SK-N-SH (cell line): ENCODE measurements around the gene PTBP1. TPM values are rescaled to one million over a fixed set of nuclear protein-coding genes. Genes with fewer than 3 reads are reported as not detected.

Experiments used
- CTCF ChIA-PET: fragments of 300-600, 350-600 bp; formaldehyde crosslinking; extraction: SDS; loops from one replicate; lab custom pipeline; 2021; lab: Yijun Ruan, JAX
- POLR2A ChIA-PET: fragments of 350-600 bp; sonication (Branson Sonifier 250); formaldehyde crosslinking; extraction: SDS; loops from one replicate; lab custom pipeline; 2020; ENCODE audit warnings: antibody characterized with exemption, inconsistent platforms; lab: Yijun Ruan, JAX
- DNase-seq: peaks from one replicate; pipeline ENCODE4 v3.0.0; 2012
- H2AFZ ChIP-seq: fragments of 200-600 bp; sonication (generic); 2 replicates; pipeline ENCODE4 v1.8.1; 2016; ENCODE audit warnings: antibody characterized with exemption, mild to moderate bottlenecking, low read depth
- H3F3A ChIP-seq: fragments of 200-600 bp; sonication (generic); replicated peaks from 2 replicates; pipeline ENCODE3; 2016; ENCODE audit warnings: antibody characterized with exemption, mild to moderate bottlenecking; ENCODE audit not compliant: insufficient read depth
- H3K27ac ChIP-seq, 2 experiments: fragments of 200-500 bp in 1 of 2; fragments of 200-600 bp in 1 of 2; sonication (Bioruptor generic) in 1 of 2; sonication (generic), shearing (Covaris generic) in 1 of 2; 2 replicates each; pipeline versions ENCODE4 v1.5.1 to v1.6.1; 2014 to 2016; ENCODE audit warnings: low read depth in 2 of 2, inconsistent platforms in 1 of 2, low read length in 1 of 2, mild to moderate bottlenecking in 1 of 2, mixed read lengths in 1 of 2
- H3K27me3 ChIP-seq: fragments of 200-600 bp; sonication (generic), shearing (Covaris generic); 2 replicates; pipeline ENCODE4 v1.6.1; 2016; ENCODE audit warnings: mixed run types; ENCODE audit not compliant: insufficient read depth
- H3K36me3 ChIP-seq, 2 experiments: fragments of 200-500 bp in 1 of 2; fragments of 200-600 bp in 1 of 2; sonication (Bioruptor generic) in 1 of 2; sonication (generic) in 1 of 2; replicated peaks in 1 of 2; 2 replicates each; pipeline versions ENCODE3 to v1.5.1; 2014 to 2016; ENCODE audit warnings: low read length in 1 of 2, mild to moderate bottlenecking in 1 of 2; ENCODE audit not compliant: insufficient read depth in 2 of 2, control insufficient read depth in 1 of 2
- H3K4me1 ChIP-seq, 2 experiments: fragments of 200-500 bp in 1 of 2; fragments of 200-600 bp in 1 of 2; sonication (Bioruptor generic) in 1 of 2; sonication (generic), shearing (Covaris generic) in 1 of 2; 2 replicates each; pipeline versions ENCODE4 v1.5.1 to v1.6.1; 2014 to 2016; ENCODE audit warnings: low read depth in 1 of 2, low read length in 1 of 2, mixed run types in 1 of 2; ENCODE audit not compliant: insufficient read depth in 2 of 2, control insufficient read depth in 1 of 2
- H3K4me2 ChIP-seq: fragments of 200-600 bp; sonication (generic), shearing (Covaris generic); 2 replicates; pipeline ENCODE4 v1.6.1; 2017; ENCODE audit warnings: mixed run types
- H3K4me3 ChIP-seq, 2 experiments: fragments of 200-500 bp in 1 of 2; fragments of 200-600 bp in 1 of 2; sonication (Bioruptor generic) in 1 of 2; sonication (generic), shearing (Covaris generic) in 1 of 2; 2 replicates each; pipeline versions ENCODE4 v1.5.1 to v1.8.1; 2014 to 2016; ENCODE audit warnings: low read depth in 2 of 2, inconsistent platforms in 1 of 2, low read length in 1 of 2, mild to moderate bottlenecking in 1 of 2, mixed read lengths in 1 of 2, moderate library complexity in 1 of 2
- H3K79me2 ChIP-seq: fragments of 200-600 bp; sonication (generic); 2 replicates; pipeline ENCODE4 v1.8.1; 2017; ENCODE audit warnings: mild to moderate bottlenecking; ENCODE audit not compliant: insufficient read depth
- H3K9ac ChIP-seq: fragments of 200-600 bp; sonication (generic); 2 replicates; pipeline ENCODE4 v1.6.1; 2017; ENCODE audit warnings: mixed run types
- H3K9me2 ChIP-seq: fragments of 200-600 bp; sonication (generic); 2 replicates; pipeline ENCODE4 v1.6.1; 2017; ENCODE audit warnings: mixed run types
- H3K9me3 ChIP-seq: fragments of 200-600 bp; sonication (generic); 2 replicates; pipeline ENCODE4 v1.6.1; 2017; ENCODE audit warnings: mixed run types, mild to moderate bottlenecking, moderate library complexity
- H4K20me1 ChIP-seq: fragments of 200-600 bp; sonication (generic); 2 replicates; pipeline ENCODE4 v1.6.1; 2017; ENCODE audit warnings: mild to moderate bottlenecking, mixed run types; ENCODE audit not compliant: insufficient read depth
- CHD2 ChIP-seq: fragments of 150-350 bp; IDR thresholded peaks from 2 replicates; pipeline ENCODE4 v1.6.1; 2018; ENCODE audit warnings: low read length; ENCODE audit not compliant: partially characterized antibody
- FOXJ3 ChIP-seq: sonication (generic); formaldehyde crosslinking; IDR thresholded peaks from 2 replicates; pipeline ENCODE4 v1.5.1; 2020; ENCODE audit warnings: mild to moderate bottlenecking, missing genetic modification reagents
- FOXM1 ChIP-seq: IDR thresholded peaks from 2 replicates; pipeline ENCODE4 v1.4.0; 2012; ENCODE audit warnings: low read depth, mild to moderate bottlenecking
- GABPA ChIP-seq: IDR thresholded peaks from 2 replicates; pipeline ENCODE4 v1.4.0; 2012; ENCODE audit warnings: low read depth, mild to moderate bottlenecking
- GATA2 ChIP-seq: sonication (generic); formaldehyde crosslinking; IDR thresholded peaks from 2 replicates; pipeline ENCODE4 v1.5.0; 2020; ENCODE audit warnings: mild to moderate bottlenecking, missing genetic modification reagents
- IRF3 ChIP-seq: fragments of 150-350 bp; IDR thresholded peaks from 2 replicates; pipeline ENCODE4 v1.6.1; 2016; ENCODE audit warnings: mild to moderate bottlenecking, low read depth, low read length
- JUND ChIP-seq: IDR thresholded peaks from 2 replicates; pipeline ENCODE4 v1.4.0; 2012
- MAX ChIP-seq: IDR thresholded peaks from 2 replicates; pipeline ENCODE4 v1.4.0; 2012; ENCODE audit warnings: low read depth
- REST ChIP-seq: IDR thresholded peaks from 2 replicates; pipeline ENCODE4 v1.6.1; 2012; ENCODE audit warnings: mild to moderate bottlenecking, low read depth, low read length, moderate library complexity
- RXRA ChIP-seq: IDR thresholded peaks from 2 replicates; pipeline ENCODE4 v1.4.0; 2012; ENCODE audit warnings: low read depth, mild to moderate bottlenecking, borderline replicate concordance
- SIN3A ChIP-seq: IDR thresholded peaks from 2 replicates; pipeline ENCODE4 v1.6.1; 2012; ENCODE audit warnings: low read depth, mild to moderate bottlenecking, low read length, moderate library complexity, borderline replicate concordance
- TAF1 ChIP-seq: IDR thresholded peaks from 2 replicates; pipeline ENCODE4 v1.6.1; 2012; ENCODE audit warnings: low read depth, mild to moderate bottlenecking, low read length, moderate library complexity, borderline replicate concordance
- TCF12 ChIP-seq: IDR thresholded peaks from 2 replicates; pipeline ENCODE4 v1.4.0; 2012
- ZBTB33 ChIP-seq: IDR thresholded peaks from 2 replicates; pipeline ENCODE4 v1.4.0; 2012; ENCODE audit warnings: low read depth, borderline replicate concordance
- WGBS: methylation state at CpG from one replicate; pipeline ENCODE4 v1.1.6; 2017; ENCODE audit warnings: low lambda C conversion rate; 5-methylcytosine and 5-hydroxymethylcytosine counted together
- polyA plus RNA-seq, 3 experiments: library from polyadenylated mRNA; depleted of rRNA; stranded (reverse); fragments of >200 nt; gene quantifications; 2 replicates each; pipeline ENCODE4 v1.2.3, GENCODE V29; 2012

The PTBP1 gene
- polyA plus RNA-seq, 1 of the 3 experiments (the other 2 are of a cell fraction), result 243 TPM

- TF ChIP-seq REST (no peak), GABPA (no peak), TCF12 (no peak)
Measured at GRCh38 chr19:815079-815774, 18.0 kb downstream of the PTBP1 start (continued).

- no peaks in the 10 kb centered on the region for H3K4me1 ChIP-seq
- H3K36me3 ChIP-seq, result peaks cover 6 to 13% of the 10 kb centered on the region in 2 experiments
- TF ChIP-seq ZBTB33 (no peak), FOXM1 (no peak)
- WGBS, result 94% methylated on average over 13 of the region's 13 CpGs
- DNase-seq, result no peak
- no peak overlapping the region for H3K4me2 ChIP-seq
- H4K20me1 ChIP-seq, result peaks cover 12% of the 10 kb centered on the region
- no peak overlapping the region for H3K27ac ChIP-seq
- H3K27me3 ChIP-seq, result no peaks in the 10 kb centered on the region
- H3K9me2 ChIP-seq, result no peaks in the 10 kb centered on the region
- no peak overlapping the region for H3K4me3 ChIP-seq
- H3K9ac ChIP-seq, result no peak overlapping the region
- ChIA-PET CTCF (interaction anchor here (1.0 kb wide), 1 partner anchor 46 kb away, joined by 3 read pairs; no protein-coding TSS in a partner anchor), POLR2A (interaction anchor here (1.0 kb wide), 1 partner anchor 15 kb away, joined by 4 read pairs; no protein-coding TSS in a partner anchor)
- no peak overlapping the region for H2AFZ ChIP-seq
- H3F3A ChIP-seq, result peaks cover 12% of the 10 kb centered on the region
- H3K9me3 ChIP-seq, result no peaks in the 10 kb centered on the region
- no peaks in the 10 kb centered on the region for H3K79me2 ChIP-seq
Measured at GRCh38 chr19:815775-816499, 18.7 kb downstream of the PTBP1 start.

GRCh38 chr19:816500-816857 lies 19.2 kb downstream of the PTBP1 start:
- Histone ChIP-seq H3K4me1 (no peaks in the 10 kb centered on the region), H3F3A (peaks cover 7% of the 10 kb centered on the region), H4K20me1 (peaks cover 7% of the 10 kb centered on the region), H3K36me3 (peaks cover 6 to 7% of the 10 kb centered on the region in 2 experiments), H3K4me3 (no peak overlapping the region), H3K9me3 (no peaks in the 10 kb centered on the region), H3K27me3 (no peaks in the 10 kb centered on the region), H3K27ac (no peak overlapping the region), H3K9me2 (no peaks in the 10 kb centered on the region), H2AFZ (no peak overlapping the region), H3K79me2 (no peaks in the 10 kb centered on the region), H3K4me2 (no peak overlapping the region), H3K9ac (no peak overlapping the region)
- ChIA-PET POLR2A (no interaction called here), CTCF (no interaction called here)
- 98% methylated on average over 2 of the region's 2 CpGs for WGBS
- no peak for DNase-seq
- TF ChIP-seq CHD2 (no peak), RXRA (no peak), SIN3A (no peak), JUND (no peak), MAX (no peak), TAF1 (no peak), GATA2 (no peak), FOXJ3 (CRISPR knock-in tag) (no peak), IRF3 (no peak), FOXM1 (no peak), ZBTB33 (no peak)
